H9 (cell line): ENCODE measurements around the gene AGBL4. TPM values are rescaled to one million over a fixed set of nuclear protein-coding genes. Genes with fewer than 3 reads are reported as not detected.

Experiments used
- DNase-seq: peaks from one replicate; pipeline ENCODE4 v3.0.0-alpha.2; 2017
- H2AFZ ChIP-seq: one replicate; pipeline ENCODE4 v1.6.1; 2013; ENCODE audit warnings: mild to moderate bottlenecking, low read length, control low read depth, moderate library complexity
- H2AK5ac ChIP-seq: 2 replicates; pipeline ENCODE4 v1.6.1; 2013; ENCODE audit warnings: low read length, control low read depth, mixed read lengths; ENCODE audit not compliant: insufficient read length
- H2BK120ac ChIP-seq: one replicate; pipeline ENCODE4 v1.6.1; 2013; ENCODE audit warnings: low read depth, mild to moderate bottlenecking, low read length, control low read depth, inconsistent platforms; ENCODE audit not compliant: poor library complexity, severe bottlenecking
- H2BK12ac ChIP-seq: 2 replicates; pipeline ENCODE4 v1.6.1; 2013; ENCODE audit warnings: low read length, control low read depth, mixed read lengths, low read depth; ENCODE audit not compliant: insufficient read length
- H2BK15ac ChIP-seq: 2 replicates; pipeline ENCODE4 v1.6.1; 2013; ENCODE audit warnings: low read depth, low read length, control low read depth
- H2BK20ac ChIP-seq: one replicate; pipeline ENCODE4 v1.6.1; 2013; ENCODE audit warnings: low read depth, mild to moderate bottlenecking, low read length, control low read depth, inconsistent platforms; ENCODE audit not compliant: poor library complexity, severe bottlenecking
- H2BK5ac ChIP-seq: 2 replicates; pipeline ENCODE4 v1.6.1; 2013; ENCODE audit warnings: low read length, control low read depth, mixed read lengths; ENCODE audit not compliant: insufficient read length
- H3K14ac ChIP-seq: 2 replicates; pipeline ENCODE4 v1.6.1; 2013; ENCODE audit warnings: low read length, control low read depth; ENCODE audit not compliant: insufficient read depth
- H3K18ac ChIP-seq: 2 replicates; pipeline ENCODE4 v1.6.1; 2013; ENCODE audit warnings: low read depth, mild to moderate bottlenecking, mixed read lengths, low read length, control low read depth; ENCODE audit not compliant: insufficient read length
- H3K23ac ChIP-seq: 2 replicates; pipeline ENCODE4 v1.6.1; 2013; ENCODE audit warnings: low read length, control low read depth, mixed read lengths, low read depth; ENCODE audit not compliant: insufficient read length
- H3K23me2 ChIP-seq: 2 replicates; pipeline ENCODE4 v1.6.1; 2013; ENCODE audit warnings: low read depth, mild to moderate bottlenecking, mixed read lengths, low read length, control low read depth; ENCODE audit not compliant: insufficient read length, poor library complexity, severe bottlenecking
- H3K27ac ChIP-seq: 2 replicates; pipeline ENCODE4 v1.5.1; 2013; ENCODE audit warnings: low read length, control low read depth, mixed read lengths, low read depth; ENCODE audit not compliant: insufficient read length
- H3K27me3 ChIP-seq: 2 replicates; pipeline ENCODE4 v1.6.1; 2013; ENCODE audit warnings: low read length, control low read depth, inconsistent platforms; ENCODE audit not compliant: insufficient read depth
- H3K4ac ChIP-seq: 2 replicates; pipeline ENCODE4 v1.6.1; 2013; ENCODE audit warnings: low read depth, mild to moderate bottlenecking, control low read depth, inconsistent platforms, low read length, moderate library complexity
- H3K4me1 ChIP-seq: 2 replicates; pipeline ENCODE4 v1.6.1; 2013; ENCODE audit warnings: low read length, control low read depth, inconsistent platforms; ENCODE audit not compliant: insufficient read depth
- H3K4me2 ChIP-seq: 2 replicates; pipeline ENCODE4 v1.6.1; 2013; ENCODE audit warnings: low read length, control low read depth, mixed read lengths; ENCODE audit not compliant: insufficient read length, insufficient read depth
- H3K56ac ChIP-seq: 2 replicates; pipeline ENCODE4 v1.6.1; 2013; ENCODE audit warnings: low read depth, mild to moderate bottlenecking, mixed read lengths, low read length, control low read depth; ENCODE audit not compliant: insufficient read length
- H3K79me1 ChIP-seq: 2 replicates; pipeline ENCODE4 v1.6.1; 2013; ENCODE audit warnings: low read depth, mild to moderate bottlenecking, moderate library complexity, low read length, control low read depth, inconsistent platforms; ENCODE audit not compliant: insufficient read depth, poor library complexity, severe bottlenecking
- H3K79me2 ChIP-seq: 2 replicates; pipeline ENCODE4 v1.6.1; 2013; ENCODE audit warnings: low read length, control low read depth, inconsistent platforms; ENCODE audit not compliant: insufficient read depth
- H3K9ac ChIP-seq: 2 replicates; pipeline ENCODE4 v1.6.1; 2013; ENCODE audit warnings: low read length, control low read depth, mixed read lengths; ENCODE audit not compliant: insufficient read length; ENCODE audit errors: extremely low read depth
- H3K9me3 ChIP-seq: one replicate; pipeline ENCODE4 v1.6.1; 2013; ENCODE audit warnings: low read depth, low read length, inconsistent platforms; ENCODE audit not compliant: control insufficient read depth
- H3T11ph ChIP-seq: one replicate; pipeline ENCODE4 v1.6.1; 2013; ENCODE audit warnings: mild to moderate bottlenecking, low read length, control low read depth, inconsistent platforms
- H4K20me1 ChIP-seq: one replicate; pipeline ENCODE4 v1.6.1; 2013; ENCODE audit not compliant: control insufficient read depth, insufficient read length, insufficient read depth
- H4K5ac ChIP-seq: 2 replicates; pipeline ENCODE4 v1.6.1; 2013; ENCODE audit warnings: low read depth, mild to moderate bottlenecking, mixed read lengths, low read length, control low read depth; ENCODE audit not compliant: insufficient read length
- H4K8ac ChIP-seq: replicated peaks from 2 replicates; pipeline ENCODE4 v1.6.1; 2013; ENCODE audit warnings: low read length, control low read depth, mixed read lengths, low read depth; ENCODE audit not compliant: insufficient read length
- H4K91ac ChIP-seq: 2 replicates; pipeline ENCODE4 v1.6.1; 2013; ENCODE audit warnings: low read depth, mild to moderate bottlenecking, moderate library complexity, mixed read lengths, low read length, control low read depth; ENCODE audit not compliant: insufficient read length
- H3K27ac Mint-ChIP-seq, 3 experiments: 2 replicates in 2 of 3; 3 replicates in 1 of 3; pipeline ENCODE4 v1.8.0; 2020 to 2021; ENCODE audit warnings: mixed read lengths in 3 of 3, mild to moderate bottlenecking in 1 of 3, moderate library complexity in 1 of 3
- H3K27me3 Mint-ChIP-seq: 2 replicates; pipeline ENCODE4 v1.8.0; 2021; ENCODE audit warnings: low read depth, mild to moderate bottlenecking, moderate library complexity, mixed read lengths
- H3K36me3 Mint-ChIP-seq, 3 experiments: 2 replicates in 2 of 3; 3 replicates in 1 of 3; pipeline ENCODE4 v1.8.0; 2020 to 2021; ENCODE audit warnings: low read depth in 3 of 3, mixed read lengths in 3 of 3; ENCODE audit not compliant: insufficient read depth in 1 of 3
- H3K4me1 Mint-ChIP-seq, 2 experiments: 2 replicates each; pipeline ENCODE4 v1.8.0; 2020; ENCODE audit warnings: mixed read lengths in 2 of 2
- H3K4me3 Mint-ChIP-seq, 2 experiments: 2 replicates in 1 of 2; 3 replicates in 1 of 2; pipeline ENCODE4 v1.8.0; 2020 to 2021; ENCODE audit warnings: mild to moderate bottlenecking in 2 of 2, mixed read lengths in 2 of 2, moderate library complexity in 1 of 2
- H3K9me3 Mint-ChIP-seq, 2 experiments: 2 replicates in 1 of 2; 3 replicates in 1 of 2; pipeline ENCODE4 v1.8.0; 2020; ENCODE audit warnings: mild to moderate bottlenecking in 2 of 2, mixed read lengths in 2 of 2, moderate library complexity in 1 of 2
- total RNA-seq: library from RNA; stranded (reverse); gene quantifications from 2 replicates; pipeline ENCODE4 v1.2.1, GENCODE V29; 2021
- TF ChIP-seq, protein P1 (sequence below): fragments of 200-600 bp; sonication (generic); conservative IDR thresholded peaks from 3 replicates; pipeline ENCODE4 v1.8.0; 2021; ENCODE audit warnings: antibody characterized with exemption, mild to moderate bottlenecking

AGBL4 gene
- total RNA-seq, 1 experiment from 2014 or later: not detected

DNA sequence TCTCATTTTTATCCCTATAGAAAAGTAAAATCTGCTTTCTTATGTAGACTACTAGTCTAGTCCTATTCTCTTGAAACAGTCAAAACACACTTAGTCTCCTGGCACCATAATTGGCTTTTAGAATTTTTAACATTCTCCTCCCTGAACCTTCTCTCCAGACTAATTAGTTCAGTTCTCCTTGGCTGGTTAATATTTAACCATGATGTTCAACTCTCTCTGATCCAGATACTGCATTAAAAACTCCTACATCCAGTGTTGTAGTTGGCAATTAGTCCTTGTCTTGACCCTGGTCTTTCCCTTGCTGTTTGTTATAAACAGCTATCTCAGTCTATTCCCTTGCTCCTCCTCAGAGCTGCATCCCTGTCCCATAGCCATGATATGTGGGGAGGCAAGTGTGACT lies 824.2 kb downstream of the AGBL4 start:
- Histone ChIP-seq H3K4ac (no peak overlapping the region), H3K79me2 (no peaks in the 10 kb centered on the region), H3K79me1 (no peaks in the 10 kb centered on the region), H3K4me1 (no peaks in the 10 kb centered on the region), H3K4me2 (no peak overlapping the region), H3K18ac (no peak overlapping the region), H4K91ac (no peak overlapping the region), H2AK5ac (no peak overlapping the region), H2AFZ (no peak overlapping the region), H2BK12ac (no peak overlapping the region), H2BK120ac (no peak overlapping the region), H3K23ac (no peak overlapping the region), H3K56ac (no peak overlapping the region), H4K20me1 (no peaks in the 10 kb centered on the region), H3K27me3 (no peaks in the 10 kb centered on the region), H4K8ac (no peak overlapping the region), H3K27ac (no peak overlapping the region), H2BK15ac (no peak overlapping the region), H3K9ac (no peak overlapping the region), H2BK20ac (no peak overlapping the region), H4K5ac (no peak overlapping the region), H3K23me2 (no peaks in the 10 kb centered on the region), H3K9me3 (peaks cover 40% of the 10 kb centered on the region), H3K14ac (no peak overlapping the region), H2BK5ac (no peak overlapping the region), H3T11ph (no peak overlapping the region)
- peaks cover 98 to 99% of the 10 kb centered on the region in 2 experiments for H3K9me3 Mint-ChIP-seq
- no peaks in the 10 kb centered on the region; the same call in 1 of the 2 replicates for H3K27me3 Mint-ChIP-seq
- no peaks in the 10 kb centered on the region for H3K4me1 Mint-ChIP-seq
- H3K36me3 Mint-ChIP-seq: peaks cover 3 to 45% (median 13%) of the 10 kb centered on the region in 3 experiments; a peak in 6 of 7 replicates
- no peak overlapping the region for H3K4me3 Mint-ChIP-seq
- H3K27ac Mint-ChIP-seq: no peak overlapping the region
- TF ChIP-seq, protein P1, sequence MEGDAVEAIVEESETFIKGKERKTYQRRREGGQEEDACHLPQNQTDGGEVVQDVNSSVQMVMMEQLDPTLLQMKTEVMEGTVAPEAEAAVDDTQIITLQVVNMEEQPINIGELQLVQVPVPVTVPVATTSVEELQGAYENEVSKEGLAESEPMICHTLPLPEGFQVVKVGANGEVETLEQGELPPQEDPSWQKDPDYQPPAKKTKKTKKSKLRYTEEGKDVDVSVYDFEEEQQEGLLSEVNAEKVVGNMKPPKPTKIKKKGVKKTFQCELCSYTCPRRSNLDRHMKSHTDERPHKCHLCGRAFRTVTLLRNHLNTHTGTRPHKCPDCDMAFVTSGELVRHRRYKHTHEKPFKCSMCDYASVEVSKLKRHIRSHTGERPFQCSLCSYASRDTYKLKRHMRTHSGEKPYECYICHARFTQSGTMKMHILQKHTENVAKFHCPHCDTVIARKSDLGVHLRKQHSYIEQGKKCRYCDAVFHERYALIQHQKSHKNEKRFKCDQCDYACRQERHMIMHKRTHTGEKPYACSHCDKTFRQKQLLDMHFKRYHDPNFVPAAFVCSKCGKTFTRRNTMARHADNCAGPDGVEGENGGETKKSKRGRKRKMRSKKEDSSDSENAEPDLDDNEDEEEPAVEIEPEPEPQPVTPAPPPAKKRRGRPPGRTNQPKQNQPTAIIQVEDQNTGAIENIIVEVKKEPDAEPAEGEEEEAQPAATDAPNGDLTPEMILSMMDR: no peak
- no peak for DNase-seq
